Mucosa of gallbladder (tissue), 1 donor: ENCODE data around the gene BCL2. TPM values are rescaled to one million over a fixed set of nuclear protein-coding genes. Genes with fewer than 3 reads are reported as not detected.

Source experiments
- DNase-seq: peaks from one replicate; pipeline ENCODE4 v3.0.0-alpha.2; 2020; ENCODE audit warnings: low spot score
- total RNA-seq: library from RNA; stranded (reverse); gene quantifications from one replicate; pipeline ENCODE4 v1.2.1, GENCODE V29; 2021
- donor health status: DM: no; HTN: no; CAD: no.

The BCL2 gene
- total RNA-seq, 1 donor from 2014 or later = 18.5 TPM

DNA sequence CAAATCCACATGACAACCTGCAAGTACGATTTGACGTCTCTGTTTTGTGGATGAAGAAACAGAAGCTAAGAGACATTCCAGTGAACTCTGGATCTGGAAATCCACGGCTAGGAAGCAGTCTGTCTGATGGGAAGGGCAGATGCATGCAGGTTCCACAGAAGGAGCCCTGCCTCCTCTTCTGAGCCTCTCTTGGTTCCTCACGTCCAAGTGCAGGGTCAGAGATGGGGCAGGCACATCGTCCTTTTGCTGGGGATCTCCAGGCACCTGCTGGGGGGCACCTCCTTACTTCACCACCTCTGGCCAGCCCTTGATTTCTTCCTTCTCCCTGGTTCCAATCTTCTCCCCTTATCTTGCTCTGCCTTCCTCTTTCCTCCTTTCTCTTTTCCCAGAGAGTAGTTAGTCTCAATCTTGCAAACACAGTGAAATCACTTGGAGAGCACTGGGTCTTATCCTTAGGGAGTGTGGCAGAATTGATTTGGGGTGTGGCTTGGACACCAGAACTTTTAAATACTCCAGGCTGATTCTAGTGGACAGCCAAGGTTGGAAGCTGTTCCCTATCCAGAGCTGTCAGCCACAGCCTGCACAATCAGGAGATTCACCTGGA lies 137.8 kb downstream of the BCL2 start:
- DNase-seq = no peak

- no peak for DNase-seq
Measured at GRCh38 chr18:63180971-63181376, 138.6 kb downstream of the BCL2 start.

DNA sequence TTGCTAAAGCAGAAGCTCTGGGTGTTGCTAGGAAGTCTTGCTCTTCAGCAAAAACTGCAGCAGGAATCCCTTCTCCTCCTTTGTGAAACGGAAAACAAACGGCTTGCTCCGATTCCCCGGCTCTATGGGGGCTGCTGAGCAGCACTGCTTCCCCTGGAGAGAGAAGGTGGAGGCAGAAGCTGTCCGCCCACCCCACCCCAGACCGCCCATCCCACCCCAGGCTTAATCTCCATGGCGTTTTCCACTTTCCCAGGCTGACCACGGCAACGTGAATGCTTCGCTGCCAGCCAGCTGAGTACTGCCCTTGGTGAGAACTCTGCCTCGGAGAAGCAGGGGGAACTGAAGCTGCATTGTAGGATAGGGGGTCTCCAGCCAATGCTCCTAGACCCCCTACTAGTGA lies 139.2 kb downstream of the BCL2 start:
- DNase-seq = no peak

DNA sequence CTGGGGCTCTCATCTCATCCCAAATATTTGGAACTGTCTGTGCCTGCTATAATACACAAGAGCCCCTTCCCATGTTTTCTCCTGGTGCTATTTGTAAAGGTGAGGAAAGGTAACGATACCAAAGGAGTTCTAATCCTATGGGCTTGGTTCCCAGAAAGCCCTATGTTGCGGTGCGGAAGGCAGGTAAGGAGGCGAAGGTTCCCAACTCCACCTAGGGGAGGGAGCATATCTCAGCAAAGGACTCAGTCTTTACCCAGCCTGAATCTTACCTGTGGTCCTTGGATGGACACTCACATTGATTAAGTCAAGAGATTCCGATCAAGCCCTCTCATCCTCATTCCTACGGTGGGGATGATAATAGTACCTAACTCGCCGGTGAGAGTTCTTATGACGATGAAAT lies 140.1 kb downstream of the BCL2 start:
- DNase-seq = no peak

DNA sequence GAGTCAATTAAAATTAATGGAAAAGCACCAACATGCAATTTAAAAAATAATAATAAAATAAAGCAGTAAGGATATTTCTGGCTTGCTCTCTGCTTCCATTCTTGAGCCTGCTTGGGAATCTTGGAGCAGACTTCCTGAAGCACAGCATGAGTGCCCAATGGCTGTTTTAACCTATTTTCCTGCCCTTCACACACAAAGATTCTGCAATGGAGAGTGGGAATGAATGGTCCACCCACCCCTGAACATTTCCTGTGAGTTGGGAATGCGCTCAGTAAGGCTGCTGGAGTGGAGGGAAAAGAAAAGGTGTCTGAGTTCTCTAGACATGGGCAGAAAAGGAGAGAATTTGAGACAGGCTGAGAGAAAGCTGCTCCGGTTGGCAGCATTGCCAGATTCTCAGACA lies 140.6 kb downstream of the BCL2 start:
- no peak for DNase-seq

- DNase-seq = no peak
Measured at GRCh38 chr18:63177919-63178821, 141.4 kb downstream of the BCL2 start.

DNA sequence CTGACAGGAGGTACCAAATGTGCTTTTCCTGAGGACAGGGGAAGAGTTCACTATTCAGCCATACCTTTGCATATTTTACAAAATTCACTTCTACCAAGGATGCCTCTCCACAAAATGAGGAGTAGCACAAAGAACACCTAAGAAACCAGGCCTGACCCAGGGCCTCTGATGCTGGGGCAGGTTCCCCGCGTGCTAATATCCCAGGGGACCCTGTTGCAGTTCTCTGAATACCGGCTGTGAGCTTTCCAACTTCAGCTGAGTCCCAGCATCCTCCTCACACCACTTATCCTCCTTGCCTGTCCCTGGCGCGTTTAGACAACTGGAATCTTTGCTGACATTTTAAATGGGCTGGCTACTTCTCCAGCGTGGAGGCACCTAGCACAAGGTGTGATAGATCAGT lies 142.3 kb downstream of the BCL2 start:
- DNase-seq = no peak

- no peak for DNase-seq
Measured at GRCh38 chr18:63175264-63175663, 144.3 kb downstream of the BCL2 start.

- DNase-seq = no peak
Measured at GRCh38 chr18:63173983-63174382, 145.6 kb downstream of the BCL2 start.

DNA sequence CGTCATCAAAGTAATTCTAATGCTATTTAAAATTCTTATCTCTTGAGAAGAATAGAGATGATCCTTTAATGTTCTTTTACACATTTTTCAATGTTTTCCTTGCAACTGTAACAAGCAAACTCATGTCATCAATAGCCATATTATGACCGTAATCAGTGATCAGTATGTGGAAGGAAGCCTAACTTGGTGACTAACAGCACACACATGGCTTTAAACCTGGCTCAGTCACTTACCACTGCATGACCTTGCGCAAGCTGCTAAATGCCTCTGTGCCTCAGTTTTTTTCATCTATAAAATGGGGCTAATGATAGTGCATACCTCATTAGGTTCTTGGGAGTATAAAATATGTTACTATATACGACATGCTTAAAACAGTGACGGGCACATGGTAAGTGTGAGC lies 149.7 kb downstream of the BCL2 start:
- no peak for DNase-seq

GRCh38 chr18:63168287-63168686 lies 151.3 kb downstream of the BCL2 start:
- no peak for DNase-seq

GRCh38 chr18:63166142-63166541 lies 153.4 kb downstream of the BCL2 start:
- DNase-seq = no peak

DNA sequence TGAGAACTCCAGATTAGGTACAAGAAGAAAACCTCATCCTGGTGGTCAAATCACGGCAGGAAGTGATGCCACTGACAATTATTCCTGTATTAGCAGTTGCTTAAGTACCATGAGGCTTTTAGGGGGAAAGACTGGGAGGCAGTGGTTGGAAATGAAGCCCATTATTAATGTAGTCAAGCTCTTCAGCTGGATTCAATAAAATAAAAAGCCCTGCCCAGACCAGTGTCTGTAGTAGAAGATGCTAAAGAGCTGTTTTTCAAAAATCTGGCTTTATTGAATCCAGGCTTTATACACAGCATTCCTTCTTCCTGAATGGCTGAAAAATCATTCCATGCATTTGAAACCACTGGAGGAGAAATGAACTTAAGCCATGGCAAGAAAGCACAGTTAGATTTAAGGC lies 155.2 kb downstream of the BCL2 start:
- DNase-seq = no peak

GRCh38 chr18:63162271-63163014 lies 157.1 kb downstream of the BCL2 start:
- DNase-seq = no peak

GRCh38 chr18:63161761-63162195 lies 157.8 kb downstream of the BCL2 start:
- DNase-seq = peak; percentile 89

GRCh38 chr18:63161032-63161760 lies 158.4 kb downstream of the BCL2 start:
- no peak for DNase-seq

DNA sequence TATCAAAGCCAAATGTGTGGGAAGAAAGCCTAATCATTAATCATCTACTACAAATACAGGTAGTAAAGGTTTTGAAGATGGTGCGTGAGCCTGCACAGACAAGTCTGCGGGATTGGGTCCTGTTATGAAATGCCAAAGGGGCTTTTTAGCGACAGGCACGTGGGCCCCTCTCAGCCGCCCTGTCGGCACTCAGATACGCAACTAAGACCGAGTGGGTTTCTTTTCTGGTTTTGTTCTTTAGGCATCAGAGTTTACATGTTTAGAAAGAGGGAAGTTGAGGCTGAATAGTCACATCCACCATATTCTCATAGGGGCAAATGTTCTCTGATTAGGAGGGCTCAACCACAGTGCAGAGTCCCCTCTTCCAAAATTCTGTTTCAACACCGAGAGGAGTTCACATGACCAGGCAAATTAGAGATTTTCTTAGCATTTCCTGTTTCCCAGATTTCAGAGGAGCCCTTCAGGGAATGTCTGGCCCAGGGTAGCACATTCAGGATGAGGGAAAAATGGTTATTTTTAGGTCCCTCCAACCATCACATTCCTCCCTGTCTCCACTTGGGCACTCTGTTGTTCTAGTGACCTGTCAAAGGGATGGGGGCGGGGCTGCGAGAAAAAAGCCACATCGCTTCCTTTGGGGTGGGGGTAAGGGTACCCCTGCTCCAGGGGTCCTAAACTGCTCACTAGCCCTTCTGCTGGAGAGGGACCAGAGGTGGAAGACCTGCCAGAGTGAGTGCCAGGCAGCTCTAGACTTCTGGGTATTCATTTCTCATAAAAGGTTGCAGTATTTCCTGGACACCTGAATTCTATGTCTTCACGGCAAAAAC lies 159.2 kb downstream of the BCL2 start:
- DNase-seq = no peak

GRCh38 chr18:63159590-63159989 lies 160.0 kb downstream of the BCL2 start:
- no peak for DNase-seq

GRCh38 chr18:63158676-63159291 lies 160.8 kb downstream of the BCL2 start:
- no peak for DNase-seq

- no peak for DNase-seq
Measured at GRCh38 chr18:63158012-63158631, 161.4 kb downstream of the BCL2 start.
